OCI-LY3 (cell line): ENCODE measurements around the gene MAOB.

Source experiments
- CTCF ChIP-seq: fragments of 200-600, 300-600 bp; sonication (generic); IDR thresholded peaks from 2 replicates; pipeline ENCODE4 v1.5.1; 2014; ENCODE audit warnings: antibody characterized with exemption, low read length, low read depth
- EZH2phosphoT487 ChIP-seq: fragments of 200-600 bp; shearing (Covaris generic); IDR thresholded peaks from 2 replicates; pipeline ENCODE4 v1.6.1; 2018; ENCODE audit warnings: antibody characterized with exemption, mixed run types, low read depth

- TF ChIP-seq CTCF (no peak), EZH2phosphoT487 (no peak)
These were observed 147.8 kb downstream of the MAOB start for GRCh38 chrX:43734444-43734843.
